Lower lobe of right lung (tissue), 2 donors: ENCODE results near the gene MFSD11. TPM values are rescaled to one million over a fixed set of nuclear protein-coding genes. Genes with fewer than 3 reads are reported as not detected.

Source experiments
- ATAC-seq, 2 donors: fragments of 200-7000 bp; cut with Tn5 transposase; one replicate each; pipeline ENCODE4 v1.9.1; 2020 to 2022; ENCODE audit warnings: mild to moderate bottlenecking in 2 of 2, moderate library complexity in 2 of 2
- DNase-seq: peaks from one replicate; pipeline ENCODE4 v3.0.0-alpha.2; 2020
- H3K27ac ChIP-seq: fragments of 200-600 bp; one replicate; pipeline ENCODE4 v1.8.0; 2022
- H3K27me3 ChIP-seq: fragments of 200-600 bp; one replicate; pipeline ENCODE4 v1.8.0; 2022; ENCODE audit warnings: low read depth
- H3K36me3 ChIP-seq: fragments of 200-600 bp; one replicate; pipeline ENCODE4 v1.8.0; 2022; ENCODE audit warnings: mild to moderate bottlenecking
- H3K4me1 ChIP-seq: fragments of 200-600 bp; one replicate; pipeline ENCODE4 v1.8.0; 2022
- H3K4me3 ChIP-seq: fragments of 200-600 bp; one replicate; pipeline ENCODE4 v1.8.0; 2022; ENCODE audit warnings: mild to moderate bottlenecking
- H3K9me3 ChIP-seq: fragments of 200-600 bp; one replicate; pipeline ENCODE4 v1.8.0; 2022
- intact Hi-C: fragments of 100-400 bp; cut with DNase I; formaldehyde crosslinking; loops from one replicate; pipeline ENCODE4 v1.11.0; 2022
- long read RNA-seq: library from polyadenylated mRNA; unstranded; transcript quantifications from one replicate; pipeline ENCODE4 v2.0.0, GENCODE V29; 2021
- total RNA-seq: library from RNA; stranded (reverse); fragmentation: NEBNext Ultra II Directional; extraction: Animal tissue kit (Norgen Biotek cat#: 25700); gene quantifications from one replicate; pipeline ENCODE4 v1.2.1, GENCODE V29; 2021
- TF ChIP-seq, protein P1 (sequence below): fragments of 200-600 bp; IDR thresholded peaks from one replicate; pipeline ENCODE4 v1.8.0; 2022; ENCODE audit warnings: antibody characterized with exemption, mild to moderate bottlenecking
- donor health status: DM: no; HTN: yes; CAD: no; lungs with severe emphysema.

Gene MFSD11
- 32.2 TPM for total RNA-seq
- long read RNA-seq, transcript MFSD11-220 (14 exons, 2,850 nt), result minor isoform, 6 of 55 reads
- long read RNA-seq, transcript MFSD11-211 (13 exons, 3,612 nt), result major isoform, 13 of 55 reads
- long read RNA-seq, transcript MFSD11-217 (14 exons, 1,891 nt), result minor isoform, 11 of 55 reads
- long read RNA-seq, partial matches to known transcripts, result 0 of 55 reads
- long read RNA-seq, other reads (novel, unspliced or antisense), result 24 of 55 reads

DNA sequence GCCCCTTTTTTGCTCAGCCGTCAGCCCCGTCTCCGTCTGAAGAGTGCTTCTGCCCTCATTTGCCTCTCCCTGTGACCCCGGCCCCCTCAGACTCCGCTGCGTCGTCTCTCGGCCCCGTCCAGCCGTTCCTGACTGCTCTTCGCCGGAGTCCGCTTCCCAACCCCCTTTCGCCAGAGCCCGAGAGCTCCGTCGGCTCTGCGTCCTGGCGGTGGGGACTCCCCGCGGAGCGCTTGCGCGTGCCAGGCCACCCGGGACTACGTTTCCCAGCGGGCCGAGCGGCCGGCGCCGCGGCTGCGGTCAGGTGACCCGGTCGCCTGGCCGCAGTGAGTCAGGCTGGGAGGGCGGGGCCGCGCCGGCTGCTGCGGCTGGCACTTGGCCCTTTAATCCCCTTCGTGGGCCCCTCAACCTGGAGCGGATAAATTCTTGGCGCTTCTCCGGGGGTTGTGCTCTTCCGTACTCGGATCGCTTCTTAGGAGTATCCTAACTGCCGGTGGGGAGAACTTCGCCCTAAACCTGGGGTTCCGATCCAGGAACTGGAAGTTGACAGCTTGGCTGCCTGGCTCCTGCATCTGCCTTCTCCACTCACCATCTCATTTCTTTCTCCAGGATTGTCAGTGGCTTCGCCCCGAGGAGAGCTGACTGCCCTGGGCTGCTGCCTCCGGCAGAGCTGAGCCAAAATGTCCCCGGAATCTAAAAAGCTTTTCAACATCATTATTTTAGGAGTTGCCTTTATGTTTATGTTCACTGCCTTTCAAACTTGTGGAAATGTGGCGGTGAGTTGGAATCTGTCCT, at the start of gene MFSD11:
Gene MFSD11, plus strand, starts transcription at position 444 of the 792 bp plus-strand sequence. Its CDS starts 234 bp downstream, at position 678.
- peak within 1 kb of the TSS; percentile 98 for H3K27ac ChIP-seq
- H3K4me3 ChIP-seq, result peak within 1 kb of the TSS; percentile 95
- intact Hi-C loops, result no loop called here
- no peaks in the 10 kb centered on the region for H3K27me3 ChIP-seq
- ATAC-seq, result peak; percentile 90
- H3K4me1 ChIP-seq, result peaks cover 54% of the 10 kb centered on the region
- TF ChIP-seq, protein P1, sequence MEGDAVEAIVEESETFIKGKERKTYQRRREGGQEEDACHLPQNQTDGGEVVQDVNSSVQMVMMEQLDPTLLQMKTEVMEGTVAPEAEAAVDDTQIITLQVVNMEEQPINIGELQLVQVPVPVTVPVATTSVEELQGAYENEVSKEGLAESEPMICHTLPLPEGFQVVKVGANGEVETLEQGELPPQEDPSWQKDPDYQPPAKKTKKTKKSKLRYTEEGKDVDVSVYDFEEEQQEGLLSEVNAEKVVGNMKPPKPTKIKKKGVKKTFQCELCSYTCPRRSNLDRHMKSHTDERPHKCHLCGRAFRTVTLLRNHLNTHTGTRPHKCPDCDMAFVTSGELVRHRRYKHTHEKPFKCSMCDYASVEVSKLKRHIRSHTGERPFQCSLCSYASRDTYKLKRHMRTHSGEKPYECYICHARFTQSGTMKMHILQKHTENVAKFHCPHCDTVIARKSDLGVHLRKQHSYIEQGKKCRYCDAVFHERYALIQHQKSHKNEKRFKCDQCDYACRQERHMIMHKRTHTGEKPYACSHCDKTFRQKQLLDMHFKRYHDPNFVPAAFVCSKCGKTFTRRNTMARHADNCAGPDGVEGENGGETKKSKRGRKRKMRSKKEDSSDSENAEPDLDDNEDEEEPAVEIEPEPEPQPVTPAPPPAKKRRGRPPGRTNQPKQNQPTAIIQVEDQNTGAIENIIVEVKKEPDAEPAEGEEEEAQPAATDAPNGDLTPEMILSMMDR, result no peak
- DNase-seq, result peak; percentile 95
- peaks cover 48% of the 10 kb centered on the region for H3K36me3 ChIP-seq
- H3K9me3 ChIP-seq, result no peaks in the 10 kb centered on the region

DNA sequence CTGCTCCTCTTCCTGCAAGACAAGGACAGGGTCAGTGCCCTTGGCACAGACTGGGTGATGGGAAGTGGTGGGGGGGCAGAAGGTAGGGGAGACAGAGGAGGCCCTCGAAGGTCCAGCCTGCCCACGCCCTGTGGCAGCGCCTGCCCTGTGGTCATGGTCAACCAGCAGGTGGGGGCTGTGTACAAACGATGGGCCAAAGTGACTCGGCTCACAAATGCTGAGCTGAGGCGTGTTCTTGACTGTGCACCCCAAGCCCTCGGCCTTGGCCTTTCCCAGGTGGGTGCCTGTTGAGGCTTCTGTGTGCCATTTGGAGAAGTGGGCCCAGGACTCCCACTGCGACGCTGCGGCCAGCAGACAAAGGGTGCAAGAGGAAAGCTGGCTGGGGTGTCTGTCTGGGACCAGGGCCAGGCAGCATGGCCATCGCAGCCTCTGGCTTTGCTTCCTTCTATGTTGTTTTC, 49.7 kb upstream of the MFSD11 start:
- Histone ChIP-seq H3K27ac (peak overlapping the region; percentile 79), H3K36me3 (peaks cover 24% of the 10 kb centered on the region), H3K4me1 (peaks cover 36% of the 10 kb centered on the region), H3K9me3 (no peaks in the 10 kb centered on the region), H3K4me3 (no peak overlapping the region), H3K27me3 (no peaks in the 10 kb centered on the region)
- no peak for DNase-seq
- TF ChIP-seq, protein P1, result no peak
- intact Hi-C loops, result no loop called here
- ATAC-seq, result peak; percentile 13 to 20

DNA sequence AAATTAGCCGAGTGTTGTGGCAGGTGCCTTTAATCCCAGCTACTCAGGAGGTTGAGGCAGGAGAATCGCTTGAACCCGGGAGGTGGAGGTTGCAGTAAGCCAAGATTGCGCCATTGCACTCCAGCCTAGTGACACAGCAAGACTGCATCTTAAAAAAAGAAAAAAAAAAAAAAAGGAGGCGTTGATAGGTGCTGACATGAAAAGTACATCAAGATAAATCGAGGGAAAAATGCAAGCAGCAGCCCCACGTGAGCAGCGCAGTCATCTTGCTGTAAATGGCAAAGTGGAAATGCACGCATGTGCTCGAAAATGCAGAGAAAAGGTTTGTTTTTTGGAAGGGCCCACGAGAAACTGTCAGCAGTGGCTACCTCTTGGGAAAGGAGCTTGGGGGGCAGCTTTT, 48.1 kb upstream of the MFSD11 start:
- Histone ChIP-seq H3K9me3 (no peaks in the 10 kb centered on the region), H3K4me3 (no peak overlapping the region), H3K4me1 (peaks cover 42% of the 10 kb centered on the region), H3K36me3 (peaks cover 7% of the 10 kb centered on the region), H3K27me3 (no peaks in the 10 kb centered on the region), H3K27ac (no peak overlapping the region)
- no peak for DNase-seq
- ATAC-seq, result no peak
- intact Hi-C loops, result no loop called here
- TF ChIP-seq, protein P1, result no peak

DNA sequence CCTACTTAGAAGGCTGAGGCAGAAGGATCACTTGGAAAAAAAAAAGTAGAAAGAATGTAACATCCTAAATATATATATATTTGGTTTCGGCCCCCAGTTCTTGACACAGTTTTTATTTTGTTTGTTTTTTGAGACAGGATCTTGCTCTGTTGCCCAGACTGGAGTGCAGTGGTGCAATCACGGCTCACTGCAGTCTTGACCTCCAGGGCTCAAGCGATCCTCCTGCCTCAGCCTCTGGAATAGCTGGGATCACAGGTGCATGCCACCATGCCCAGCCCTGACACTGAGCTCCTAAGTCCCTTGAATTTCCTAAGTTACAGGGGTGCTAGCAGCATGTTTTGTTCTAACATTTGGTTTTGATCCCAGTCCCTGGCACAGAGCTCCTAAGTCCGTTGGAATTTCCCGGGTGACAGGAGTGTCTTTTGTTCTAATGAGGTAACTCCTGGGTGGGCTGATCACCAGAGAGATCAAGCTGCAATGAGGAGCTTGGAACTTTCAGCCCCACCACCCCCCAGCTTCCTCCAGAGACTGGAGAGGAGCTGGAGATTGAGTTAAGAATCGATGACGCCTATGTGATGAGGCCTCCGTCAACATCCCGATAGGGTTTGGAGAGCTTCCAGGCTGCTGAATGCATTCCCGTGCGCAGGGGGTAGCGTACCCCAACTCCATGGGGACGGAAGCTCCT, 47.2 kb upstream of the MFSD11 start:
- Histone ChIP-seq H3K4me3 (no peak overlapping the region), H3K9me3 (no peaks in the 10 kb centered on the region), H3K4me1 (peaks cover 44% of the 10 kb centered on the region), H3K27ac (no peak overlapping the region), H3K36me3 (no peaks in the 10 kb centered on the region), H3K27me3 (no peaks in the 10 kb centered on the region)
- intact Hi-C loops, result no loop called here
- ATAC-seq (no peak), DNase-seq (no peak)
- TF ChIP-seq, protein P1, result no peak

DNA sequence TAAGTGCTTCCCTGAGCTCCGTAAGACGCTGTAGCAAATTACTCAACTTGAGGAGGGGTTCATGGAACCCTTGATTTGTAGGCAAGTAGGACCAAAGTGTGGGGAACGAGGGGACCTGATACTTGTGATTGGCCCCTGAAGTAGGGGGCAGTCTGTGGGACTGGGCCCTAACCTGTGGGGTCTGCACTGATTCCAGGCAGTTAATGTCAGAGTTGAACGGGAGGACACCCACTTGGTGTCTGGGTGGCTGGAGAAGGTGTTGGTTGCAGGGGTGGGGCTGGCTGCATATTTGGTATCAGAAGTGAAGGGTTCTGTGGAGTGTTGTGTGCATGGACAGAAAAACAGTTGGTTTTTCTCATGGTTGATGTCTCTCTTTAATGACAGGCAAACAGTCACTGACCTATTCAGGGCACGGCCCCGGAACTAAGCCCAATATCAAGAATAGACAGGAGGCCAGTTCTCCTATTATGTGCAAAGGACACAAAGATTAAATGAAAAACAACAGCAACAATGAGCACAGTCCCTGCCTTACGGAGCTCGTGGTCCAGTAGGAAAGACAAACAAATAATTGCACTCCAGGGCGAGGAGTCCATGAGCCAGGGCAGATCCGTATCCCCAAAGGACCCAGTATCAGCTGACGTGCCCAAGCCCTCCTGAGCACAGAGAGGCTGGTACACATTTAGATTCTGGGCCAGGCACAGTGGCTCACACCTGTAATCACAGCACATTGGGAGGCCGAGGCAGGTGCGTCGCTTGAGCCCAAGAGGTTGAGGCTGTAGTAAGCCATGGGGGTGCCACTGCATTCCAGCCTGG, 46.3 kb upstream of the MFSD11 start:
- ATAC-seq (no peak), DNase-seq (no peak)
- Histone ChIP-seq H3K36me3 (no peaks in the 10 kb centered on the region), H3K4me1 (peaks cover 48% of the 10 kb centered on the region), H3K9me3 (no peaks in the 10 kb centered on the region), H3K4me3 (no peak overlapping the region), H3K27me3 (no peaks in the 10 kb centered on the region), H3K27ac (no peak overlapping the region)
- TF ChIP-seq, protein P1, result no peak
- intact Hi-C loops, result no loop called here
